A549 (cell line): ENCODE measurements around the gene DOCK7.
"Not testable (repeated sequence)": the region's sequence is repeated elsewhere in the genome, so short reads cannot be mapped to it uniquely, and the experiment has no call there.

Source experiments
- PHF8 ChIP-seq: fragments of 200-600 bp; sonication (generic); IDR thresholded peaks from 2 replicates; pipeline ENCODE4 v1.6.1; 2016; ENCODE audit warnings: low read depth, mild to moderate bottlenecking, antibody characterized with exemption, moderate library complexity, borderline replicate concordance
- POLR2A ChIP-seq: IDR thresholded peaks from 2 replicates; pipeline ENCODE4 v1.6.1; 2012; ENCODE audit warnings: mild to moderate bottlenecking, low read length
- TF ChIP-seq, protein P1 (sequence below): fragments of >200 bp; sonication (Bioruptor Twin); formaldehyde crosslinking; IDR thresholded peaks from 3 replicates; pipeline ENCODE4 v1.5.1; 2016
- TF ChIP-seq, protein P2 (sequence below): fragments of 200-600 bp; sonication (generic); IDR thresholded peaks from 2 replicates; pipeline ENCODE4 v1.6.1; 2016; ENCODE audit warnings: antibody characterized with exemption, mild to moderate bottlenecking, moderate library complexity
- TF ChIP-seq, protein P3 (sequence below): IDR thresholded peaks from 2 replicates; pipeline ENCODE4 v1.6.1; 2012

DNA sequence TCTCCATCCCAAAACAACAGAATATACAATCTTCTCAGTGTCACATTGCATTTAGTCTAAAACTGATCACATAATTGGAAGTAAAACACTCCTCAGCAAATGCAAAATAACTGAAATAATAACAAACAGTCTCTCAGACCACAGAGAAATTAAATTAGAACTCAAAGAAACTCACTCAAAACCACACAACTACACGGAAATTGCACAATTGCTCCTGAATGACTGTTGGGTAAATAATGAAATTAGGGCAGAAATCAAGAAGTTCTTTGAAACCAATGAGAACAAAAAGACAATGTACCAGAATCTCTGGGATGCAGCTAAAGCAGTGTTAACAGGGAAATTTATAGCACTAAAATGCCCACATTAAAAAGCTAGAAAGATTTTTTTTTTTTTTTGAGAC, 120.3 kb downstream of the DOCK7 start:
- TF ChIP-seq, protein P1, sequence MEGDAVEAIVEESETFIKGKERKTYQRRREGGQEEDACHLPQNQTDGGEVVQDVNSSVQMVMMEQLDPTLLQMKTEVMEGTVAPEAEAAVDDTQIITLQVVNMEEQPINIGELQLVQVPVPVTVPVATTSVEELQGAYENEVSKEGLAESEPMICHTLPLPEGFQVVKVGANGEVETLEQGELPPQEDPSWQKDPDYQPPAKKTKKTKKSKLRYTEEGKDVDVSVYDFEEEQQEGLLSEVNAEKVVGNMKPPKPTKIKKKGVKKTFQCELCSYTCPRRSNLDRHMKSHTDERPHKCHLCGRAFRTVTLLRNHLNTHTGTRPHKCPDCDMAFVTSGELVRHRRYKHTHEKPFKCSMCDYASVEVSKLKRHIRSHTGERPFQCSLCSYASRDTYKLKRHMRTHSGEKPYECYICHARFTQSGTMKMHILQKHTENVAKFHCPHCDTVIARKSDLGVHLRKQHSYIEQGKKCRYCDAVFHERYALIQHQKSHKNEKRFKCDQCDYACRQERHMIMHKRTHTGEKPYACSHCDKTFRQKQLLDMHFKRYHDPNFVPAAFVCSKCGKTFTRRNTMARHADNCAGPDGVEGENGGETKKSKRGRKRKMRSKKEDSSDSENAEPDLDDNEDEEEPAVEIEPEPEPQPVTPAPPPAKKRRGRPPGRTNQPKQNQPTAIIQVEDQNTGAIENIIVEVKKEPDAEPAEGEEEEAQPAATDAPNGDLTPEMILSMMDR: not testable (repeated sequence)
- not testable (repeated sequence) for TF ChIP-seq POLR2A, PHF8
- TF ChIP-seq, protein P2, sequence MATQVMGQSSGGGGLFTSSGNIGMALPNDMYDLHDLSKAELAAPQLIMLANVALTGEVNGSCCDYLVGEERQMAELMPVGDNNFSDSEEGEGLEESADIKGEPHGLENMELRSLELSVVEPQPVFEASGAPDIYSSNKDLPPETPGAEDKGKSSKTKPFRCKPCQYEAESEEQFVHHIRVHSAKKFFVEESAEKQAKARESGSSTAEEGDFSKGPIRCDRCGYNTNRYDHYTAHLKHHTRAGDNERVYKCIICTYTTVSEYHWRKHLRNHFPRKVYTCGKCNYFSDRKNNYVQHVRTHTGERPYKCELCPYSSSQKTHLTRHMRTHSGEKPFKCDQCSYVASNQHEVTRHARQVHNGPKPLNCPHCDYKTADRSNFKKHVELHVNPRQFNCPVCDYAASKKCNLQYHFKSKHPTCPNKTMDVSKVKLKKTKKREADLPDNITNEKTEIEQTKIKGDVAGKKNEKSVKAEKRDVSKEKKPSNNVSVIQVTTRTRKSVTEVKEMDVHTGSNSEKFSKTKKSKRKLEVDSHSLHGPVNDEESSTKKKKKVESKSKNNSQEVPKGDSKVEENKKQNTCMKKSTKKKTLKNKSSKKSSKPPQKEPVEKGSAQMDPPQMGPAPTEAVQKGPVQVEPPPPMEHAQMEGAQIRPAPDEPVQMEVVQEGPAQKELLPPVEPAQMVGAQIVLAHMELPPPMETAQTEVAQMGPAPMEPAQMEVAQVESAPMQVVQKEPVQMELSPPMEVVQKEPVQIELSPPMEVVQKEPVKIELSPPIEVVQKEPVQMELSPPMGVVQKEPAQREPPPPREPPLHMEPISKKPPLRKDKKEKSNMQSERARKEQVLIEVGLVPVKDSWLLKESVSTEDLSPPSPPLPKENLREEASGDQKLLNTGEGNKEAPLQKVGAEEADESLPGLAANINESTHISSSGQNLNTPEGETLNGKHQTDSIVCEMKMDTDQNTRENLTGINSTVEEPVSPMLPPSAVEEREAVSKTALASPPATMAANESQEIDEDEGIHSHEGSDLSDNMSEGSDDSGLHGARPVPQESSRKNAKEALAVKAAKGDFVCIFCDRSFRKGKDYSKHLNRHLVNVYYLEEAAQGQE: not testable (repeated sequence)
- TF ChIP-seq, protein P3, sequence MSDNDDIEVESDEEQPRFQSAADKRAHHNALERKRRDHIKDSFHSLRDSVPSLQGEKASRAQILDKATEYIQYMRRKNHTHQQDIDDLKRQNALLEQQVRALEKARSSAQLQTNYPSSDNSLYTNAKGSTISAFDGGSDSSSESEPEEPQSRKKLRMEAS: not testable (repeated sequence)
